Measurements from ENCODE around the gene GPR83.
"Not testable (repeated sequence)": the region's sequence is repeated elsewhere in the genome, so short reads cannot be mapped to it uniquely, and the experiment has no call there.

GPR83 gene

DNA sequence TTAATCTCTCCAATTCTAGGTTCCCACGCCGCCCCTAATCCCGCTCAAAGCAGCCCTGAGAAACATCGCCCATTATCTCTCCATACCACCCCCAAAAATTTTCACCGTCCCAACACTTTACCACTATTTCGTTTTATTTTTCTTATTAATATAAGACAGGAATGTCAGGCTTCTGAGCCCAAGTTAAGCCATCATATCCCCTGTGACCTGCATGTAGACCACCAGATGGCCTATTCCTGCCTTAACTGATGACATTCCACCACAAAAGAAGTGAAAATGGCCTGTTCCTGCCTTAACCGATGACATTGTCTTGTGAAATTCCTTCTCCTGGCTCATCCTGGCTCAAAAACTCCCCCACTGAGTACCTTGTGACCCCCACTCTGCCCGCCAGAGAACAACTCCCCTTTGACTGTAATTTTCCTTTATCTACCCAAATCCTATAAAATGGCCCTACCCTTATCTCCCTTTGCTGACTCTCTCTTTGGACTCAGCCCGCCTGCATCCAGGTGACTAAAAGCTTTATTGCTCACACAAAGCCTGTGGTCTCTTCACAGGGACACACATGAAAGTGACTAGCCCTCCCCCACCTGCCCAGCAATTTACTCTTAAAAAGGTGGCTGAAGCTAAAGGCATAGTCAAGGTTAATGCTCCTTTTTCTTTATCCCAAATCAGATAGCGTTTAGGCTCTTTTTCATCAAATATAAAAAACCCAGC, 50.2 kb downstream of the GPR83 start:
- DNase-seq, result not testable (repeated sequence)

DNA sequence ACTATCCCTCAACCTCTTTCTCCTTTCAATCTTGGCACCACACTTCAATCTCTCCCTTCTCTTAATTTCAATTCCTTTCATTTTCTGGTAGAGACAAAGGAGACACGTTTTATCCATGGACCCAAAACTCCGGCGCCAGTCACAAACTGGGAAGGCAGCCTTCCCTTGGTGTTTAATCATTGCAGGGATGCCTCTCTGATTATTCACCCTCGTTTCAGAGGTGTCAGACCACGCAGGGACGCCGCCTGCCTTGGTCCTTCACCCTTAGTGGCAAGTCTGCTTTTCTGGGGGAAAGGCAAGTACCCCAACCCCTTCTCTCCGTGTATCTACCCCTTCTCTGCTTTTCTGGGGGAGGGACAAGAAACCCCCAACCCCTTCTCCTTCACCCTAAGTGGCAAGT, 54.9 kb downstream of the GPR83 start:
- DNase-seq, result not testable (repeated sequence)

DNA sequence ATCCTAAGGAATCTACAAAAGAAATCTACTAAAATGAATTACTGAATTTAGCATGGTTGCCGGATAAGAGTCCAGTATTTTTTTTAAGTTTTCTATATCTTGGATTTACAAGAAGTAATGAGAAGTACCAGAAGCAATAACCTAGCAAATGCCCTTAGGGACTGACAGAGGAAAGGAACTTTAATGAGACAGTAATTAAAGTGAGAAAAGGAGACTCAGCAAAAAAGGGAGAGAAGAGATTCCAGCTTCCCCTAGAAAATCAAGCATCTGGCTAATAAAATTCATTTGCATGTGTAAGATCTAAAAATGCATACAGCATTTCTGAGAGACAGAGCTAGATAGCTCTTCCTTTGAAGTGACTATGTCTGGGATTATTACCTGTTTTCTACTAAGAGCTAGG, 57.7 kb downstream of the GPR83 start:
- no peak for DNase-seq

DNA sequence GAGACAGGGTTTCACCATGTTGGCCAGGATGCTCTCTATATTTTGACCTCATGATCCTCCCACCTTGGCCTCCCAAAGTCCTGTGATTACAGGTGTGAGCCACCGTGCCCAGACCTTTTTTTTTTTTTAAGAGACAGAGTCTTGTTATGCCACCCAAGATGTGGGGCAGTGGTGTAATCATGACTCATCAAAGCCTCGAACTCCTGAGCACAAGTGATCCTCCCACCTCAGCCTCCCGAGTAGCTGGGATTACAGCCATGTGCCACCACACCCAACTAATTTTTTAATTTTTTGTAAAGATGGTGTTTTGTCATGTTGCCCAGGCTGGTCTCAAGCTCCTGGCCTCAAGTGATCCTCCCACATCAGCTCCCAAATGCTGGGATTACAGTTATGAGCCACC, 59.0 kb downstream of the GPR83 start:
- no peak for DNase-seq

DNA sequence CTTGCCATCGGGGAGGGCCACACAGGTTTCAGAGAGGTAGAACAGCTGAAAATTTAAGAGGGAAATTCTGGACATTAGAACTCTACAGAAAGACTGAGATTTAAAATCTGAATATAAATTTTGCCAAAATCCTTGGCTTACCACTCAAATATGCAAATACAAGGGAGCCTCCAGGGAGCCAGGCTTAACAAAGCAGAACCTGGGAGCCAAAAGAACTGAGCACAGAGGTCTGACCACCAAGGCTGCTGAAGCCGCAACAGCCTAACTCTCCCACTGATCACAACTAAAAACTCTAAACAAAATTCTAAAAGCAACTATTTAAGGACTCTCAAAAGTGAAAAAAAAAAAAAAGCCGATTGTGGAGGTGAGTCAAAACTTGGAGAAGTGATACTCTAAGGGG, 62.6 kb downstream of the GPR83 start:
- no peak for DNase-seq

DNA sequence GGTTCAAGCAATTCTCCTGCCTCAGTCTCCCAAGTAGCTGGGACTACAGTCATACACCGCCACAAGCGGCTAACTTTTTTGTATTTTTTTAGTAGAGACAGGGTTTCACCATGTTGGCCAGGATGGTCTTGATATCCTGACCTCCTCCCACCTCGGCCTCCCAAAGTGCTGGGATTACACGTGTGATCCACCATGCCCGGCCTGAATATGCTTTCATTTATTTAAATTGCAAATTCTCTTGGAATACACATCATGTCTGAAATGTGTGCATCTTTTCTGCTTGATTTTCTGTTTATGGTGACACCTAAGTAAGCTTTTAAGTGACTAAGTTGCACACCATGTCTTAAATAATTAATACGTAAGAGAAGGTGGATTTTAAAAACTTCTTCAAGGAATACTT, 65.2 kb downstream of the GPR83 start:
- DNase-seq, result no peak

DNA sequence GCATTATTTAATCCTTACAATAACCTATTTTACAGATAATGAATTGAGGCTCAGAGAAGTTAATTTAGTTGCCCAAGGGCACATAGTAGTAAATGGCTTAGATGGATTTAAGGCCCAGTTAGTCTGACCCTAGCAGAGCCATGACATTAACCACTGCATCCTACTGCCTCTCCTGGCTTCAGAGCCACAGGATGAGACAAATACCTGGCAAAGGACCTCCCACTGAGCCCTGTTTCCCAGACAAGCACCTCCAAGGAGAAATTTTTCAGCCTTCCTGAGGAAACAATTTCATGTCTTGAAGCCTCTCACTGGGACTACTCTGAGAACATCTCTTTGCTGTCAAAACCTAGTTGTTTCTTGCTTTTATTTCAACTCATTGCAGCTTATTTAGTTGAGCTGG, 68.4 kb downstream of the GPR83 start:
- DNase-seq, result no peak

DNA sequence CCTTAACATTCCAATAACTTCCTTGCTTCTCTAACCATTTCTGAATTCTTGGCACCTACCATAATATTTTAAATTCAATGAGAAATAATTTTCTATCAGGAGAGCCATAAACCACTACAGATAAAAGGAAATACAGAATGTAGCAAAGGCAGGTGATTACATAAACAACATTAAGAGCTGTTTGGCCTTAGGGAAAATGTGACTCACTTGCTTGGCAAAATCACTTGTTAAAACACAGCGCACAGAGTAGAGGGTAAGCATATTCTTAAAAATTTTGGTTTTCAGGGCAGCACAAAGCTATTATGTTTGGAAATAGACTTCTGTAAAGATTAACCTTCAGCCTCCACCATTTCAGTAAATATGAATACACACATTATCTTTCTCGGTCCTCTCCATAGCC, 70.4 kb downstream of the GPR83 start:
- DNase-seq, result no peak

DNA sequence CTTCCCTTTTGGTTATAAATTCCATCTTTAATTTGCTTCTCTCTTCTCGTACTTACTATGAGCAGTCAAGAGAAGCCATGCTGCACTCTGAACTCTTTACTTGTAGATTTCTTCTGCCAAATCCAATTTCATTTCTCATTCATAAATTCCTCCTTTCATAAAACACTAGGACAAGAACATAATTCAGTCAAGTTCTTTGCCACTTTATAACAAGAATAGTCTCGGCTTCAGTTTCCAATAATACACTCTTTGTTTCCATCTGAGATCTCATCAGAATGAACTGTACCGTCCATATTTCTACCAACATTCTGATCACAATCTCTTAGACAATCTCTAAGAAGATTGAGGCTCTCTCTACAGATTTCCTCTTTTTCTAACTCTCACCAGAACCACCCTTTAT, 71.7 kb downstream of the GPR83 start:
- no peak for DNase-seq

DNA sequence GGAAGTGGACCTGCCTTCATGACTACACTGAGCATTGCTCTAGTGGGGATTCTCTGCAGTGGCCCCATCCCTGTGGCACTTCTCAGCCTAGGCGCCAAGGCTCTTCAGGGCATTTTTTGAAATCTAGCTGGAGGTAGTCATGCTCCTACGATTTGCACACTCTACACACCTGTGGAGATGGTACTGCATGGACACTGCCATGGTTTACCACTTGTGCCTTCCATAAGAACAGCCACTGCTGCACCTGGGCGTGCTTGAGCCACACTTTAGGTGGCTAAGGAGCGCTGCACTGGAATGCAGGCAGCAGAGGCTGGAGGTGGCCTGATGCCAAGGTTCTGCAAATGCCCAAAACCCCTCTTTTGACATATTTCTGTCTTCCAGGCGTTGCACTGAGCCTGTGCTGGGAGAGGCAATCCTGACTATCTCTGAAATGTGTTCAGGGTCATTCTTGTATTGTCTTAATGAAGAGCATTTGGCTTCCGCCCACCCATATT, 72.6 kb downstream of the GPR83 start:
- no peak for DNase-seq

All from NCI-H1417 treated with DMSO at 0.1 percent for 48 hours (cell line).